RWPE1 (cell line): ENCODE measurements around the gene APOM.
A peak's percentile ranks its signal among the peaks of the same experiment; 100 is the strongest.

ENCODE experiments used
- CTCF ChIA-PET: fragments of 350-600 bp; sonication (Branson Sonifier 250); formaldehyde crosslinking; extraction: SDS; loops from one replicate; lab custom pipeline; 2021; lab: Yijun Ruan, JAX
- POLR2A ChIA-PET: fragments of 400-600 bp; formaldehyde crosslinking; extraction: SDS; loops from one replicate; lab custom pipeline; 2020; ENCODE audit warnings: antibody characterized with exemption; ENCODE audit not compliant: low non-redundant PET; lab: Yijun Ruan, JAX
- DNase-seq: peaks from one replicate; pipeline ENCODE4 v3.0.0; 2012; ENCODE audit warnings: low spot score
- H3K27ac ChIP-seq: fragments of 450-650 bp; 2 replicates; pipeline ENCODE4 v1.5.1; 2017
- CTCF ChIP-seq: fragments of 450-650 bp; conservative IDR thresholded peaks from 2 replicates; pipeline ENCODE4 v1.5.1; 2017; ENCODE audit warnings: low read depth, mild to moderate bottlenecking

Gene APOM

GRCh38 chr6:31652925-31653724 is 2.6 kb upstream of the APOM start:
- CTCF ChIA-PET: interaction anchor here (0.6 to 1.4 kb wide), 4 partner anchors 63 to 237 kb away, joined by 3 to 4 read pairs (median 4); partner anchors contain the start of gene ATP6V1G2
- DNase-seq: peak; percentile 78
- POLR2A ChIA-PET: interaction anchor here (0.7 to 1.6 kb wide), 5 partner anchors 12 to 85 kb away, joined by 3 to 7 read pairs (median 4); partner anchors contain the start of gene GPANK1
- peak overlapping the region; percentile 96 for H3K27ac ChIP-seq
- TF ChIP-seq CTCF: no peak

GRCh38 chr6:31654574-31655348 is 933 bp upstream of the APOM start:
- peak overlapping the region; percentile 22 for H3K27ac ChIP-seq
- DNase-seq: no peak
- CTCF ChIA-PET: no interaction called here
- TF ChIP-seq CTCF: no peak
- POLR2A ChIA-PET: no interaction called here

- POLR2A ChIA-PET: no interaction called here
- CTCF ChIA-PET: interaction anchor here (0.6 to 1.0 kb wide), 3 partner anchors 13 to 409 kb away, joined by 3 to 5 read pairs (median 3); partner anchors contain the start of genes ATP6V1G2 and NFKBIL1
- DNase-seq: no peak
- H3K27ac ChIP-seq: peak overlapping the region; percentile 31
- no peak for TF ChIP-seq CTCF
These were observed 1.9 kb downstream of the APOM start for GRCh38 chr6:31657406-31658157.

- ChIA-PET POLR2A (no interaction called here), CTCF (interaction anchor here (0.6 to 1.0 kb wide), 3 partner anchors 13 to 409 kb away, joined by 3 to 5 read pairs (median 3); partner anchors contain the start of genes ATP6V1G2 and NFKBIL1)
- TF ChIP-seq CTCF: no peak
- no peak for DNase-seq
- H3K27ac ChIP-seq: peak overlapping the region; percentile 25; the same call in 1 of the 2 replicates
These were observed 2.5 kb downstream of the APOM start for GRCh38 chr6:31658158-31658688.

- no peak for DNase-seq
- ChIA-PET POLR2A (no interaction called here), CTCF (no interaction called here)
- H3K27ac ChIP-seq: peak overlapping the region; percentile 88
- TF ChIP-seq CTCF: no peak
These were observed 3.4 kb downstream of the APOM start for GRCh38 chr6:31658983-31659648.
